ENCODE measurements around the gene CNKSR3.

The CNKSR3 gene

GRCh38 chr6:154350293-154350692, 160.2 kb downstream of the CNKSR3 start:
- no peak for TF ChIP-seq TAF1 (IDR thresholded peaks at IDR 0.05; ENCODE audit: borderline replicate concordance, low read depth, low read length)
- no peak for TF ChIP-seq POLR2A (IDR thresholded peaks at IDR 0.05; ENCODE audit: low read depth, low read length)
- no peak for TF ChIP-seq POLR2AphosphoS5 (IDR thresholded peaks at IDR 0.05; ENCODE audit: low read depth, low read length)
- FAIRE-seq (no peak), DNase-seq (ENCODE audit: insufficient read length) (no peak)

DNA sequence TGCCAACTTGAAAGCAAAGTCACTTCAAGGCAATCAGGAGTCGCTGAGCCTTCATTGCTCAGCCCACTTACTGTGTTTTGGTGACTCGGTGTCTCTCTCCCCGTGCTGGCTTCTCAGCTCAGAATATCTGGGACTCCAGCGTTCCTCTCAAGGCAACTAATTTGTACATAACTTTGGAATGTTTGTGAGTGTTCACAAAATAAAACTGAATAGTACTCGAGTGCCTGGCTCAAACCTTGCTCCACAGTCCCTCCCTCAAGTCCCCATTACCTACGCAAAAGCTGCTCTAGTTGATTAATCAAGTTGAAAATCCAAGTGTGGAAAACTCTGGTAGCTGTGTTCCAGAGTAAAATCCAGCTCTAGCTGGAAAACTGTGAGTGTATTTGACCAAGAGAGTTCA, 162.5 kb downstream of the CNKSR3 start:
- TF ChIP-seq POLR2A (IDR thresholded peaks at IDR 0.05; ENCODE audit: low read depth, low read length) (no peak), TAF1 (IDR thresholded peaks at IDR 0.05; ENCODE audit: borderline replicate concordance, low read depth, low read length) (no peak), POLR2AphosphoS5 (IDR thresholded peaks at IDR 0.05; ENCODE audit: low read depth, low read length) (no peak)
- no peak for DNase-seq (ENCODE audit: insufficient read length)
- FAIRE-seq, result no peak

DNA sequence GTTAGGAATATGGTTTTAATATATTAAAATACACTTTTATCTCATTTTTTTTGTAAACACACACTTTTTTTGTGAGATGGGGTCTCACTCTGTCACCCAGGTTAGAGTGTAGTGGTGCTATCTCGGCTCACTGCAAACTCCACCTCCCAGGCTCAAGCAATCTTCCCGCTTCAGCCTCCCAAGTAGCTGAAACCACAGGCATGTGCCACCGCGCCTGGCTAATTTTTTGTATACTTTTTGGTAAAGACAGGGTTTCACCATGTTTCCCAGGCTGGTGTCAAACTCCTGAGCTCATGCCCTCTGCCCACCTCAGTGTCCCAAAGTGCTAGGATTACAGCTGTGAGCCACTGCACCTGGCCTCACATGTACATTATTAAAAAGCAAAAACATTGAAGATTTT, 164.7 kb downstream of the CNKSR3 start:
- FAIRE-seq, result no peak
- DNase-seq (ENCODE audit: insufficient read length), result no peak
- no peak for TF ChIP-seq TAF1 (IDR thresholded peaks at IDR 0.05; ENCODE audit: borderline replicate concordance, low read depth, low read length)
- no peak for TF ChIP-seq POLR2AphosphoS5 (IDR thresholded peaks at IDR 0.05; ENCODE audit: low read depth, low read length)
- TF ChIP-seq POLR2A (IDR thresholded peaks at IDR 0.05; ENCODE audit: low read depth, low read length), result no peak

GRCh38 chr6:154343473-154344308, 166.8 kb downstream of the CNKSR3 start:
- DNase-seq (ENCODE audit: insufficient read length), result no peak

DNA sequence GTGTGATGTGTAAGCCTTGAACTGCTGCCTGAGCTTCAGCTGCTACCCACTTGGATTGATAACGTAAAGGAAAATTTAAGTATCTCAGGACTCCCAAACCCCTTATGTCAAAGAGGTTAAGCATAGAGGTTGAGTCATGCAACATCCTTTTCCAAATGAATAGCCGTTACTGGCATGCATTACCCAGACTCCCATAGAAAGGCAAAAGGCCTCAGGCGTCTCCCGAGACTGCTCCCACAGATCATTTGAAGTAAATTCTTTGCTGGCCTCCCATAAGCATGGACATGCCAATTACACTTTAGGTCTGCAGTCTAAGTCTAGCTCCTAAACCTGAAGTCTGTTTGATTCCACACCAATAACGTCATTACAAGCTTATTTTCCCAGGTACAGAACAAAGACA, 168.6 kb downstream of the CNKSR3 start:
- TF ChIP-seq TAF1 (IDR thresholded peaks at IDR 0.05; ENCODE audit: borderline replicate concordance, low read depth, low read length) (no peak), POLR2AphosphoS5 (IDR thresholded peaks at IDR 0.05; ENCODE audit: low read depth, low read length) (no peak), POLR2A (IDR thresholded peaks at IDR 0.05; ENCODE audit: low read depth, low read length) (no peak)
- no peak for FAIRE-seq
- DNase-seq (ENCODE audit: insufficient read length), result no peak

More at GRCh38 chr6:154343473-154344308, 166.8 kb downstream of the CNKSR3 start:
- TF ChIP-seq POLR2AphosphoS5 (IDR thresholded peaks at IDR 0.05; ENCODE audit: low read depth, low read length) (no peak), TAF1 (IDR thresholded peaks at IDR 0.05; ENCODE audit: borderline replicate concordance, low read depth, low read length) (no peak), POLR2A (IDR thresholded peaks at IDR 0.05; ENCODE audit: low read depth, low read length) (no peak)
- FAIRE-seq, result no peak

- FAIRE-seq (no peak), DNase-seq (ENCODE audit: insufficient read length) (no peak)
- TF ChIP-seq POLR2A (IDR thresholded peaks at IDR 0.05; ENCODE audit: low read depth, low read length), result no peak
- TF ChIP-seq POLR2AphosphoS5 (IDR thresholded peaks at IDR 0.05; ENCODE audit: low read depth, low read length), result no peak
- TF ChIP-seq TAF1 (IDR thresholded peaks at IDR 0.05; ENCODE audit: borderline replicate concordance, low read depth, low read length), result no peak
Measured at GRCh38 chr6:154341336-154341735, 169.1 kb downstream of the CNKSR3 start.
